HCT116 (cell line): ENCODE results near the gene PSG2.
"Not testable (repeated sequence)": the region's sequence is repeated elsewhere in the genome, so short reads cannot be mapped to it uniquely, and the experiment has no call there.

Experiments used
- ATF3 ChIP-seq: IDR thresholded peaks from 2 replicates; pipeline ENCODE4 v1.6.1; 2012
- CEBPB ChIP-seq: IDR thresholded peaks from 2 replicates; pipeline ENCODE4 v1.6.1; 2012; ENCODE audit warnings: low read depth
- CTCF ChIP-seq, 3 experiments: fragments of 200-600 bp in 1 of 3; sonication (generic) in 1 of 3; IDR thresholded peaks in 2 of 3; conservative IDR thresholded peaks in 1 of 3; 2 replicates each; pipeline ENCODE4 v1.5.1; 2012 to 2017; ENCODE audit warnings: low read depth in 2 of 3, low read length in 2 of 3, antibody characterized with exemption in 1 of 3, borderline replicate concordance in 1 of 3, control low read depth in 1 of 3, mild to moderate bottlenecking in 1 of 3, mixed read lengths in 1 of 3, mixed run types in 1 of 3, moderate library complexity in 1 of 3; ENCODE audit not compliant: insufficient read depth in 1 of 3
- EGR1 ChIP-seq: IDR thresholded peaks from 2 replicates; pipeline ENCODE4 v1.6.1; 2012; ENCODE audit warnings: low read depth
- EZH2phosphoT487 ChIP-seq: fragments of 200-600 bp; IDR thresholded peaks from 2 replicates; pipeline ENCODE4 v1.6.1; 2018; ENCODE audit warnings: antibody characterized with exemption, borderline replicate concordance
- MAX ChIP-seq: IDR thresholded peaks from 2 replicates; pipeline ENCODE4 v1.6.1; 2012
- RAD21 ChIP-seq: IDR thresholded peaks from 2 replicates; pipeline ENCODE4 v1.6.1; 2012; ENCODE audit warnings: low read depth, mild to moderate bottlenecking
- REST ChIP-seq: IDR thresholded peaks from 2 replicates; pipeline ENCODE4 v1.6.1; 2012; ENCODE audit warnings: low read depth
- YY1 ChIP-seq: IDR thresholded peaks from 2 replicates; pipeline ENCODE4 v1.6.1; 2011; ENCODE audit warnings: low read length, low read depth, moderate library complexity, mild to moderate bottlenecking; ENCODE audit not compliant: insufficient replicate concordance; ENCODE audit errors: extremely low read depth
- ZFX ChIP-seq: fragments of 450-650 bp; IDR thresholded peaks from 2 replicates; pipeline ENCODE4 v1.6.1; 2017

- not testable (repeated sequence) for TF ChIP-seq CEBPB, MAX, REST, ATF3, YY1, EZH2phosphoT487, ZFX, EGR1
- TF ChIP-seq RAD21, result peak; percentile 31
- TF ChIP-seq CTCF (IDR thresholded peaks at IDR 0.05 in 2 of 3, conservative IDR thresholded peaks at IDR 0.05 in 1 of 3; ENCODE audit: borderline replicate concordance in 1 of 3, insufficient read depth in 1 of 3, low read depth in 2 of 3, low read length in 2 of 3), result peak; percentile 21 to 33 (median 32); a peak in 3 of 6 replicates
Observed at GRCh38 chr19:43031645-43032044, 50.9 kb downstream of the PSG2 start.
